ENCODE data around the gene TBXAS1.

The TBXAS1 gene

DNA sequence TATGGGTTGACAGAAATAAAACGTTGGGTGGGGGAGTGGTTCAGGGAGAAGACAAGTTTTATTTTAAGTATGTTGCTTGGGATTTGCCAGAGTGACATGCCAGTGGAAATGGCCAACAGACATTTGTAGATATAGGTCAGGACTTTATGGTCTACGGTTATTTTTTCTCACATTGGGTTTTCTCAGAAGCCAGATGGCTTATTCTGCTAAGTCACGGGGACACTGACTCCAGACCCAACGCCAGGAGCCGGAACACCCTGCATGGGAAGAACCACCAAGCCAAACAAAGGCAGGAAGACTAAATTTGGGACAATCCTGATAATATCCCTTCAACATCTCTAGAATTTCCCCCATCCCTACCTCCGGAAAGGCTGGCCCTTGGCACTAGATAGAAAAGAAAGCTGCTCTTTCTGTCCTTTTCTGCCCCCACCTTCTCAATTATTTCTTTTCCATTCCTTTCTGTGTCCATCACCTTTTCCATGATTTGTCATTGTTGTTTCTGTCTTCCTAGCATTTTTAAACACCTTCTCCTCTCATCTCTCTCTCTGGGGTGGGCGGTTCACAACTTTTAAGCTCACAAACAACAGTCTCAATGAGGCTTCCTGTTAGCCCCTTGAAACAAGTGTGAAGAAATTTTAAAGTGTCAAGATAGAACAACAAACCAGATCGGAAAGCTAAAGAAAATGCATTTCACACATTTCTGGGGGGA, 44.7 kb downstream of the TBXAS1 start:
- no peak for DNase-seq (ENCODE audit: extremely low spot score)
- ChIA-PET CTCF (interaction anchor here (1.0 to 1.4 kb wide), 2 partner anchors 49 to 253 kb away, joined by 3 to 4 read pairs; no protein-coding TSS in a partner anchor), POLR2A (no interaction called here)

DNA sequence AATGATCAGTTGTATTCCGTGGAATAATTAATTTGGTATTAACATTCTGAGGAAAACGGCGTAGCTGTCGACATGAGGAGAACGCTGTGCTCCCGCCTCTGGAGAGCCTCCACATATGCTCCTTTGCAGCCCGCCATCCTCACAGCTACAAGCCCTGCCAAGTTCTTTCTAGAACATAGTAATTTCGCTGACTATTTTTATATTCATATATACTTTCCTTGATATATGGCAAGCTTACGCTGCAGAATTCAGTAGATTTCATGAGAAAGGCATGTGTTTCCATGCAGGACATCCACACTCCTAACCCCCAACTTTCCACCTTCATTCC, 45.2 kb downstream of the TBXAS1 start:
- TF ChIP-seq, protein P1, sequence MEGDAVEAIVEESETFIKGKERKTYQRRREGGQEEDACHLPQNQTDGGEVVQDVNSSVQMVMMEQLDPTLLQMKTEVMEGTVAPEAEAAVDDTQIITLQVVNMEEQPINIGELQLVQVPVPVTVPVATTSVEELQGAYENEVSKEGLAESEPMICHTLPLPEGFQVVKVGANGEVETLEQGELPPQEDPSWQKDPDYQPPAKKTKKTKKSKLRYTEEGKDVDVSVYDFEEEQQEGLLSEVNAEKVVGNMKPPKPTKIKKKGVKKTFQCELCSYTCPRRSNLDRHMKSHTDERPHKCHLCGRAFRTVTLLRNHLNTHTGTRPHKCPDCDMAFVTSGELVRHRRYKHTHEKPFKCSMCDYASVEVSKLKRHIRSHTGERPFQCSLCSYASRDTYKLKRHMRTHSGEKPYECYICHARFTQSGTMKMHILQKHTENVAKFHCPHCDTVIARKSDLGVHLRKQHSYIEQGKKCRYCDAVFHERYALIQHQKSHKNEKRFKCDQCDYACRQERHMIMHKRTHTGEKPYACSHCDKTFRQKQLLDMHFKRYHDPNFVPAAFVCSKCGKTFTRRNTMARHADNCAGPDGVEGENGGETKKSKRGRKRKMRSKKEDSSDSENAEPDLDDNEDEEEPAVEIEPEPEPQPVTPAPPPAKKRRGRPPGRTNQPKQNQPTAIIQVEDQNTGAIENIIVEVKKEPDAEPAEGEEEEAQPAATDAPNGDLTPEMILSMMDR (IDR thresholded peaks at IDR 0.05; ENCODE audit: control extremely low read depth, extremely low read depth, low read depth, missing control alignments), result no peak
- POLR2A ChIA-PET, result no interaction called here
- no peak for DNase-seq (ENCODE audit: extremely low spot score)
- CTCF ChIA-PET, result interaction anchor here (1.0 to 1.4 kb wide), 3 partner anchors 48 to 253 kb away, joined by 3 to 4 read pairs (median 3); no protein-coding TSS in a partner anchor

More for the DNA sequence above, 44.7 kb downstream of the TBXAS1 start:
- TF ChIP-seq, protein P1 (IDR thresholded peaks at IDR 0.05; ENCODE audit: control extremely low read depth, extremely low read depth, low read depth, missing control alignments), result no peak

DNA sequence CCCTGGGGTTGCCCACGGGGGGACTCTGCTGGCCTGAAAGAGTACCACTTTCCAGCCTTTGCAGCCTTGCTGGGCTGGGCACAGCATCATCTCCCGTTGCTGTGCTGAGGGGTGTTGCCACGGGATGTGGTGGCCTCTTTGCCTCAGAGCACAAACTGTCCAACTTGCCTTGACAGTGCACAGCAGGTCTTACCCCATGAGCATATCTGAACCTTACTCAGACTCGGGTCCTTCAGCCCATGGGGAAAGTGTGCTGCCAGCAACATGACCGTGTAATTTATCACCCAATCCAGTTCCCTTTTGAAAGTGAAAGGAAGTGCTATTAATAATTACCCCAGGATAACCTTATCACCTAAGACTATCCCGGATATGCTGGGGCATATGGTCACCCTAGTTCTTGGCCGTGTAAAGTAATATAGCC, 46.8 kb downstream of the TBXAS1 start:
- POLR2A ChIA-PET, result no interaction called here
- TF ChIP-seq, protein P1 (IDR thresholded peaks at IDR 0.05; ENCODE audit: control extremely low read depth, extremely low read depth, low read depth, missing control alignments), result no peak
- CTCF ChIA-PET, result no interaction called here
- no peak for DNase-seq (ENCODE audit: extremely low spot score)

DNA sequence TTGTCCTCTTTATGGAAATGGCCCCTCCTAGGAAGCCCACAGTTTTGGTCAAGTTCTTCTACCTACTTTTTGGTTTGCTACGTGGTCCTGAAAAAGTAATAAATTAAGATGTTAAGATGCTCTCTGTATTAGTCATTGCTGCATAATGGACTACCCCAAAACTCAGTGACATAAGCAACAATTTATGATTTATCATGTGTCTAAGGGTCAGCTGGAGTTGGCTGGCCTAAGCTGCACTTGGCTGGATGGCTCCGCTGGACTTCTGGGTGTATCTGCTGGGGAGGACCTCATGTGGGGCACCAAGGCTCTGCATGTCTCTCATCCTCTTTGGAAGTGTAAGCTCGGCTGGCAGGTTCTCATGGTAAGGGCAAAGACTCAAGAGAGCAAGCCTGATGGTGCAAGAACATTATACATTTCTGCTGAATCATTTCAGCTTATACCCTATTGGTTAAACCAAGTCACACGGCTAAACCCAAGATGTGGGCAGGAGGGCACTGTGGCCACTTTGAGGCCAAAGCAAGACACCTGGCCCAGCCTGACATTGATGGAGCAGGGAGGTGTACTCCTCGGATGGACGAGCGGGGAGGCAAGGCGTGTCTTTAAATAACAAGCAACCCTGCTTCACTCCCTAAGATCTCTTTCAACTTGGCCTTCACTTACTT, 47.7 kb downstream of the TBXAS1 start:
- TF ChIP-seq, protein P1 (IDR thresholded peaks at IDR 0.05; ENCODE audit: control extremely low read depth, extremely low read depth, low read depth, missing control alignments), result no peak
- ChIA-PET CTCF (interaction anchor here (0.8 kb wide), 1 partner anchor 10 kb away, joined by 3 read pairs; no protein-coding TSS in a partner anchor), POLR2A (no interaction called here)
- DNase-seq (ENCODE audit: extremely low spot score), result no peak

DNA sequence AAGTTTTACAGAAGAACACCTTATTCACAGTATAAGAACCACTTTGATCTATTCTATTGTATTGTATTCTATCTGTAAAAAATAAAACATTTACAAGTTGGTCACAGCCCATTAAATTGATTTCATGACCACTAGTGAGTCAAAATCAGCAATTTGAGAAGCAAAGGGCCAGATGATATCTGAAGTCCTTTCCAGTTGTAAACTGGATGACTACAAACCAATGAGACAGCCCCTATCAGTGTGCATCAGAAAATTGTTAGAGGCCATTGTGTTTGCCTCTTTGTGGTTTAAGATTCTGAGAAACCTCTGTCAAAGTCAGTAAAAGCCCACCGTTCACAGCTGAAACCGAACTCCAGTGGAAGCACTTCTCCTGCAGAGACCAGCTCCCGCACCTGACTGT, 54.8 kb downstream of the TBXAS1 start:
- DNase-seq (ENCODE audit: extremely low spot score), result no peak
- POLR2A ChIA-PET, result no interaction called here
- CTCF ChIA-PET, result interaction anchor here (1.6 kb wide), 1 partner anchor 38 kb away, joined by 4 read pairs; no protein-coding TSS in a partner anchor
- TF ChIP-seq, protein P1 (IDR thresholded peaks at IDR 0.05; ENCODE audit: control extremely low read depth, extremely low read depth, low read depth, missing control alignments), result no peak

DNA sequence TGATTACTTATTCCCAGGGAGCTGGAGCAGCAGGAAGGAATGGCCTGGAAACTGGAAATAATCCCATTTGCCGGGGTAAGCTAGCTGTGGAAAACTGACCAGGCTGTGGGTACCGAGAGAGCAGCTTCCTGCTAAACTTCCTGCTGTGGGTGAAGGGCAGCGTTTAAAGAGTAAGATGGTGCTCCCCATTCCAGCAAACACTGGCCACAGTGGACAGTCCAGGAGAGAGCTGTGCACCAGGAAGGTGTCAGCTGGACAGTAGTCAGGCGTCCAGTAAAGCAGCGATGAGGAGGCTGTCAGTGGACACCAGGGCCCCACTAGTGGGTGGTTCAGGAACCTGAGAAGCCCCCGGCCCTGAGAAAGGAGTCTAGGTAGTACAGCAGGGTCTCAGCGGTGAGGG, 55.4 kb downstream of the TBXAS1 start:
- DNase-seq (ENCODE audit: extremely low spot score), result no peak
- ChIA-PET CTCF (interaction anchor here (1.6 to 1.8 kb wide), 2 partner anchors 15 to 39 kb away, joined by 4 read pairs; no protein-coding TSS in a partner anchor), POLR2A (no interaction called here)
- TF ChIP-seq, protein P1 (IDR thresholded peaks at IDR 0.05; ENCODE audit: control extremely low read depth, extremely low read depth, low read depth, missing control alignments), result no peak
